Measurements from ENCODE around the gene PSMB9.
A peak's percentile ranks its signal among the peaks of the same experiment; 100 is the strongest.

PSMB9 gene

DNA sequence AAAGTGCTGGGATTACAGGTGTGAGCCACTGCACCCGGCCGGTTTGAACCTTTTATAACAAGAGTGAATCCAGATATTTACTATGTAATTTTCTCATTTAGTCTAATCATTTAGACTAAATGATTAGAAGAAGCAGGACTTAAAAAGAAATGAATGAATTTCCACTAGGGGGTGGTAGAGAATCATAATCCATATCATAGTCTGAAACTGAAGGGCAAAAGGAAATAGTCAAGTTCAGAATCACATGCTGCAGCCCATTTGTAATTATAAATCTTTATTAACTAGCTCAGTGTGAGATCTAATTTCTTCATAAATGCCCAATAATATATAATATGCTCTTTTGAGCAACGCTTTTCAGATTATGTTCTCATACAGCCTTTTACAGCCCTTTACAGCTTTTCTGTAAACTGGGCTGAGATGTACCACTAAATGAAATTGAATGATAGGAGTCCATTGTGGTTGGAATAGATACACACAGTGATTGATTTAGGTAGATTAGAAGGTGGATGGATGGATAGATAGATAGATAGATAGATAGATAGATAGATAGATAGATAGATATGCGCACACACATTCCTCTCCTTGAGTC lies 31.8 kb downstream of the PSMB9 start:
- peak; percentile 84 for DNase-seq (ENCODE audit: low read depth)
- no peak overlapping the region for H3K4me3 ChIP-seq (ENCODE audit: control insufficient read depth, low read depth, low read length)
- TF ChIP-seq, protein P1, sequence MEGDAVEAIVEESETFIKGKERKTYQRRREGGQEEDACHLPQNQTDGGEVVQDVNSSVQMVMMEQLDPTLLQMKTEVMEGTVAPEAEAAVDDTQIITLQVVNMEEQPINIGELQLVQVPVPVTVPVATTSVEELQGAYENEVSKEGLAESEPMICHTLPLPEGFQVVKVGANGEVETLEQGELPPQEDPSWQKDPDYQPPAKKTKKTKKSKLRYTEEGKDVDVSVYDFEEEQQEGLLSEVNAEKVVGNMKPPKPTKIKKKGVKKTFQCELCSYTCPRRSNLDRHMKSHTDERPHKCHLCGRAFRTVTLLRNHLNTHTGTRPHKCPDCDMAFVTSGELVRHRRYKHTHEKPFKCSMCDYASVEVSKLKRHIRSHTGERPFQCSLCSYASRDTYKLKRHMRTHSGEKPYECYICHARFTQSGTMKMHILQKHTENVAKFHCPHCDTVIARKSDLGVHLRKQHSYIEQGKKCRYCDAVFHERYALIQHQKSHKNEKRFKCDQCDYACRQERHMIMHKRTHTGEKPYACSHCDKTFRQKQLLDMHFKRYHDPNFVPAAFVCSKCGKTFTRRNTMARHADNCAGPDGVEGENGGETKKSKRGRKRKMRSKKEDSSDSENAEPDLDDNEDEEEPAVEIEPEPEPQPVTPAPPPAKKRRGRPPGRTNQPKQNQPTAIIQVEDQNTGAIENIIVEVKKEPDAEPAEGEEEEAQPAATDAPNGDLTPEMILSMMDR (conservative IDR thresholded peaks at IDR 0.05; ENCODE audit: control insufficient read depth, insufficient read depth, low read depth, low read length): peak; percentile 59

GRCh38 chr6:32886681-32887383 lies 32.8 kb downstream of the PSMB9 start:
- TF ChIP-seq, protein P1 (conservative IDR thresholded peaks at IDR 0.05; ENCODE audit: control insufficient read depth, insufficient read depth, low read depth, low read length): no peak
- DNase-seq (ENCODE audit: low read depth): peak; percentile 90
- no peak overlapping the region for H3K4me3 ChIP-seq (ENCODE audit: control insufficient read depth, low read depth, low read length)

DNA sequence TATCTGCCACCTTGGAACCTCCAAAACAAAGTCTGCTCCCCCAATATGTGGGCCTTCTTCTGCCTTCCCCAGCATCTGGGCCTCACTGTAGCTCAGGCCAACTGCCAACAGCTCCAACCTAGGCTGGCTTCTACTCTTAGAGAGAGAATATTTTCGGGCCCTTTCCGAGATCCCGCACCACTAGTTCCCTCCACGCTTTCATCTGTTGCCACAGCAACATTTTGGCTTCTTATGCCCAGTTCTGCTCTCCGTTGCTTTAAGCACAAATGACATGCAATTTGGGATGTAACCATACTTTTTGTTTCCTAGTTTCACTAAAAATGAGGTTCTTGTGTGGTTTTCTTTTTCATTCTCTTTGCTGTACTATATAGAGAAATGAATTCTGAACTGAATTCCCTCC lies 33.6 kb downstream of the PSMB9 start:
- DNase-seq (ENCODE audit: low read depth): no peak
- no peak overlapping the region for H3K4me3 ChIP-seq (ENCODE audit: control insufficient read depth, low read depth, low read length)

DNA sequence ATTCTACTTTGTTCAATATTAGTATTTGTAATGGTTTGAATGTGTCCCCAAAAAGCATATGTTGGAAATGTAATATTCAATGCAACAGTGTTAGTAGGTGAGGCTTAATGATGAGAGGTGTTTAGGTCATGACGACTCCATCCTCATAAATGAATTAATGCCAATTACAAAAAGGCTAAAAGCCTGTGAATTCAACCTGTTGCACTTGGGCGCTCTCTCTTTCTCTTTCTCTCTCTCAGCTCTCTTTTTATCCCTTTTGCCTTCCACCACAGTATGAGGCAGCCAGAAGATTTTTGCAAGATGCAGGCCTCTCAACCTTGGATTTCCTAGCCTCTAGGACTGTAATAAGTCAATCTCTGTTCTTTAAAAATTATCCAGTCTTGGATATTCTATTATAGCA lies 34.6 kb downstream of the PSMB9 start:
- no peak for DNase-seq (ENCODE audit: low read depth)
- TF ChIP-seq, protein P1 (conservative IDR thresholded peaks at IDR 0.05; ENCODE audit: control insufficient read depth, insufficient read depth, low read depth, low read length): no peak
- H3K4me3 ChIP-seq (ENCODE audit: control insufficient read depth, low read depth, low read length): no peak overlapping the region

More for the DNA sequence above, 33.6 kb downstream of the PSMB9 start:
- TF ChIP-seq, protein P1 (conservative IDR thresholded peaks at IDR 0.05; ENCODE audit: control insufficient read depth, insufficient read depth, low read depth, low read length): no peak

DNA sequence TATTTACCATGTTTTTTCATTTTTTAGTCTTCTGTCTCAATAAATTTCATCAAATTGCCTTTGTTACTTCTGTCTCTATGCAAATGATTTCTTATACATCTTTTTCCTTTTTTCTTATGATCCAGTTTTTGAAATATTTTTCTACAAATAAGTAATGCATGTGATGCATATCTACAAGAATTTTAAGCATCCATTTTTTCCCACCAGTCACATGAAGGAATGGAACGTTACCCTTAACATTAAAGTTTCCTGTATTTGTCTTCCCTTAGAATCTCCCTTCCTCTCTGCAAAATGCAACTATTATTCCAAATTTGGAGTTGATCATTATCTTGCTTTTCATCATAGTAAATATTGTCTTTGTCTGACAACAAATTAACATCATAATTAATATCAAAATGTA lies 35.5 kb downstream of the PSMB9 start:
- H3K4me3 ChIP-seq (ENCODE audit: control insufficient read depth, low read depth, low read length): no peak overlapping the region
- no peak for DNase-seq (ENCODE audit: low read depth)
- TF ChIP-seq, protein P1 (conservative IDR thresholded peaks at IDR 0.05; ENCODE audit: control insufficient read depth, insufficient read depth, low read depth, low read length): no peak

DNA sequence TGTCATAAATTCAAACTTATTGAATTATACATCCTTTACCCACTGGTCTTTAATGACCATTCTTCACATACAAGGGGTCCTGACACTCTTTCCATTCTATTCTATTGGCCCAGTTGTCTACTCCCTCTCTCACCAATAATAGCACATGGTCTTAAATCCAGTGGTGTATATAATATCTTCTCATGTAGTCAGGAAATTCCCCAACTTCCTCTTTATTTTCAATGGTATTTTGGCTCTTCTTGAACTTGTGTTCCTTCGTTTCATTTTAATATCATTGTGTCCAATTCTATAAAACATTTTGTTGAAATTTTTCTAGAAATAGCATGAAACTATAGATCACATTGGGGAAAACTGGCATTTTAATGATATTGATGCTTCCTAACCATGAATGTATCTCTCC lies 36.8 kb downstream of the PSMB9 start:
- no peak for DNase-seq (ENCODE audit: low read depth)
- H3K4me3 ChIP-seq (ENCODE audit: control insufficient read depth, low read depth, low read length): no peak overlapping the region
- TF ChIP-seq, protein P1 (conservative IDR thresholded peaks at IDR 0.05; ENCODE audit: control insufficient read depth, insufficient read depth, low read depth, low read length): no peak
